PFSK-1 (cell line): ENCODE results near the gene VEGFD.

Experiments
- FOXP2 ChIP-seq: optimal IDR thresholded peaks from 2 replicates; pipeline ENCODE3; 2011; ENCODE audit warnings: borderline replicate concordance, control low read depth, inconsistent platforms; ENCODE audit not compliant: insufficient read depth; ENCODE audit errors: extremely low read length, extremely low read depth
- POLR2AphosphoS5 ChIP-seq: IDR thresholded peaks from 2 replicates; pipeline ENCODE4 v1.6.1; 2012; ENCODE audit warnings: low read depth, mild to moderate bottlenecking, control low read depth, low read length, moderate library complexity
- SIN3A ChIP-seq: IDR thresholded peaks from 2 replicates; pipeline ENCODE4 v1.6.1; 2012; ENCODE audit warnings: mild to moderate bottlenecking, low read length, moderate library complexity, borderline replicate concordance; ENCODE audit not compliant: insufficient read depth
- TAF1 ChIP-seq: IDR thresholded peaks from 2 replicates; pipeline ENCODE4 v1.6.1; 2012; ENCODE audit warnings: low read length, control low read depth, borderline replicate concordance; ENCODE audit not compliant: insufficient read depth
- TF ChIP-seq, protein P1 (sequence below), 2 experiments: IDR thresholded peaks; 2 replicates each; pipeline versions ENCODE4 v1.6.1 to v1.8.0; 2011 to 2012; ENCODE audit warnings: low read depth in 2 of 2, low read length in 2 of 2, control low read depth in 1 of 2, inconsistent platforms in 1 of 2, mild to moderate bottlenecking in 1 of 2, moderate library complexity in 1 of 2; ENCODE audit not compliant: insufficient read depth in 1 of 2

VEGFD gene

DNA sequence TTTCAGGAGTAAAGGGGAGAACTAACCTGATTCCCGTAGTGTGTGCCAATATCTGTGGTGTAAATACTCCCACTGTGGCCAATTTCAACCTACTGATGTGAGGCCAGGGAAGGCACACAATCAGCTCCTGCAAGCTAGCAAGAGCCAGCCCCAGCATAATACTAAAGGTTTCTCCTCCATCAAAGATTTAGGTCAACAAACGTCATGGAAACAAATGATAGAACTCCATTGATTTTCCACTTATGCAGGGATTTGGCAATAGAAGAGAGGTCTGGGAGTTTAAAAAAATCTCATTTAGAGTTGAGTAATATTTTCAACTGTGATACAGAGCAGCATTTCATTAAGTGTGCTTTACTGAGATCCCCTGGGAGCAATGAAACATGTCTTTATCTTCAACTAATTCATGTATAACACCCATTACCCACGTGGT lies 15.8 kb upstream of the VEGFD start:
- TF ChIP-seq SIN3A: no peak
- TF ChIP-seq POLR2AphosphoS5: no peak
- no peak for TF ChIP-seq TAF1

DNA sequence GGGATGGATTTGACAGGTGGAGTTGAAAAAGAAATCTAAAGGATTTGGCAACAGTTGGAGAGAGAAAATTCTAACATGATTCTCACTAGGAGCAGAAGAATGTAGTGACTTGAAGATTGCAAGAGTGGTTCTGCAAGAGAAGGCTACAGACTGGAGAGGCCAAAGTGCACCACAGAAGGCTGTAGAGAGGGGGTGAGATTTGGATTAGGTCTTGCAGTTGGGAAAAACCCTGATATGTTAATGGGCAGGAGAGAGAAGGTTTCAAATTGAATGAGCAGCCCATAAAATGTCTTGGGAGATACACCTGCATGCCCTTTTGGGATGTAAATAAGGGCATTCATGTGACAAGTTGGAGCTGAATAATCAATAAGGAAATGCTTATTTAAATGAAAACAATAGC lies 14.7 kb upstream of the VEGFD start:
- TF ChIP-seq SIN3A (no peak), FOXP2 (no peak)
- TF ChIP-seq, protein P1, sequence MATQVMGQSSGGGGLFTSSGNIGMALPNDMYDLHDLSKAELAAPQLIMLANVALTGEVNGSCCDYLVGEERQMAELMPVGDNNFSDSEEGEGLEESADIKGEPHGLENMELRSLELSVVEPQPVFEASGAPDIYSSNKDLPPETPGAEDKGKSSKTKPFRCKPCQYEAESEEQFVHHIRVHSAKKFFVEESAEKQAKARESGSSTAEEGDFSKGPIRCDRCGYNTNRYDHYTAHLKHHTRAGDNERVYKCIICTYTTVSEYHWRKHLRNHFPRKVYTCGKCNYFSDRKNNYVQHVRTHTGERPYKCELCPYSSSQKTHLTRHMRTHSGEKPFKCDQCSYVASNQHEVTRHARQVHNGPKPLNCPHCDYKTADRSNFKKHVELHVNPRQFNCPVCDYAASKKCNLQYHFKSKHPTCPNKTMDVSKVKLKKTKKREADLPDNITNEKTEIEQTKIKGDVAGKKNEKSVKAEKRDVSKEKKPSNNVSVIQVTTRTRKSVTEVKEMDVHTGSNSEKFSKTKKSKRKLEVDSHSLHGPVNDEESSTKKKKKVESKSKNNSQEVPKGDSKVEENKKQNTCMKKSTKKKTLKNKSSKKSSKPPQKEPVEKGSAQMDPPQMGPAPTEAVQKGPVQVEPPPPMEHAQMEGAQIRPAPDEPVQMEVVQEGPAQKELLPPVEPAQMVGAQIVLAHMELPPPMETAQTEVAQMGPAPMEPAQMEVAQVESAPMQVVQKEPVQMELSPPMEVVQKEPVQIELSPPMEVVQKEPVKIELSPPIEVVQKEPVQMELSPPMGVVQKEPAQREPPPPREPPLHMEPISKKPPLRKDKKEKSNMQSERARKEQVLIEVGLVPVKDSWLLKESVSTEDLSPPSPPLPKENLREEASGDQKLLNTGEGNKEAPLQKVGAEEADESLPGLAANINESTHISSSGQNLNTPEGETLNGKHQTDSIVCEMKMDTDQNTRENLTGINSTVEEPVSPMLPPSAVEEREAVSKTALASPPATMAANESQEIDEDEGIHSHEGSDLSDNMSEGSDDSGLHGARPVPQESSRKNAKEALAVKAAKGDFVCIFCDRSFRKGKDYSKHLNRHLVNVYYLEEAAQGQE (IDR thresholded peaks at IDR 0.05; ENCODE audit: insufficient read depth in 1 of 2, low read depth in 2 of 2, low read length in 2 of 2): no peak

DNA sequence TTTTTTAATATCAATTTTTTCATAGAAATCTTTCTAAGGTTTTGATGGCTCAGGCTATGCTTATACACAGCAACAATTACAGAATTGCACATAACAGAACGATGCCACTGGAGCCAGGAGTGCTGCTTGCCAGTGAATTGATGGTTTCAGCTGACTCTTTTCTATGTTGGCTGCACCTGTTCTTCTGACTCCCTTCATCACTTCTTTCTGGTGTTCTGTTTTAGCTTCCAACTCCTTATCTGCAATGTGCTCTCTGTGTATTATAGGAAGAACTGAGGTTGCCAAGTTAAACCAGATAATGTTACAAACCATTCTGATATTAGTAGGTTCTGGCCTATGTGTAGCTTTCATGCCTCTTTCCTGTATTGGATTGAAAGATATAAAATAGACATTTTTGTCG lies 11.6 kb upstream of the VEGFD start:
- TF ChIP-seq FOXP2: no peak
- TF ChIP-seq, protein P1 (IDR thresholded peaks at IDR 0.05; ENCODE audit: insufficient read depth in 1 of 2, low read depth in 2 of 2, low read length in 2 of 2): no peak
- TF ChIP-seq TAF1: no peak
- no peak for TF ChIP-seq SIN3A
- no peak for TF ChIP-seq POLR2AphosphoS5

DNA sequence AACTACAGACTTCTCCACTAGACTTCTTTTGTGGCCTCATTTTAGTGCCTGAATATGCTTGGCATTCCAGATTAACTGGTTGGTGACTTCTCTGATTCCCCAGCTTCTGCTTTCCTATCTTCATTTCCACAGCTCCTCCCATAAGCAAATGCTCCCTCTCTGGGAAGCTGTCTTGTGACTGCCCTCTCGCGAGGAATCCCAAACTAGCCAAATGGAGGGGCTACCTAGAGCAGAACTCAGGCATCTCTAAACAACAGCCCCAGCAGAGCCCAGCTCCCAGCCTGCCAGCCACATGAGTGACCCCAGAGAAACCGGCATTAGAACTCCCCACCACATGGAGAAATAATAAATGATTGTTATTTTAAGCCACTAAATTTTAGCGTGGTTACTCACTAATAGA lies 7.6 kb upstream of the VEGFD start:
- TF ChIP-seq FOXP2 (no peak), SIN3A (no peak)
- TF ChIP-seq, protein P1 (IDR thresholded peaks at IDR 0.05; ENCODE audit: insufficient read depth in 1 of 2, low read depth in 2 of 2, low read length in 2 of 2): no peak

DNA sequence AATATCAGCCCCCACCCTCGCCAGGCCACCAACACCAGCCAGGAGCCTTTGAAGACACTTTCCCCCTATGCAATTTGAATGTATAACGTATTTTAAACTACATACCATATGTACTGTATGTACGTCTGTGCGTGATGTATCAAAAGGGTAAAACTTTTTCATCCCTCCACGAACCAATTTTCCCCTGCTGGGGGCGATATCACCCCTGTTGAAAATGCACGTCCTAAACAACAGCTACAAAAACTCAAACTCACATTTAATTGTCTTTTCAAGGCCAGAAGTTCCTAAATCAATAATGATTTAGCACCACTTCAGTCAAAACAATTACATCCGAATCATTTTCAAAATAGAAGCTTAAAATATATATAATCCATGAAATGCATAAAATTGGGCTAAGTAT lies 1.4 kb downstream of the VEGFD start:
- TF ChIP-seq, protein P1 (IDR thresholded peaks at IDR 0.05; ENCODE audit: insufficient read depth in 1 of 2, low read depth in 2 of 2, low read length in 2 of 2): no peak
- TF ChIP-seq SIN3A (no peak), FOXP2 (no peak), TAF1 (no peak), POLR2AphosphoS5 (no peak)
